NCI-H1105 treated with DMSO at 0.1 percent for 48 hours (cell line): ENCODE results near the gene GPR87.

Experiments used
- DNase-seq: peaks from one replicate; lab custom pipeline; 2025; lab: John Stamatoyannopoulos, UW

Gene GPR87

GRCh38 chr3:151315846-151316245 is 774 bp downstream of the GPR87 start:
- DNase-seq: no peak

- no peak for DNase-seq
Observed at GRCh38 chr3:151315136-151315535, 1.5 kb downstream of the GPR87 start.

- no peak for DNase-seq
Observed at GRCh38 chr3:151314593-151314992, 2.0 kb downstream of the GPR87 start.

GRCh38 chr3:151314137-151314536 is 2.5 kb downstream of the GPR87 start:
- DNase-seq: no peak

- DNase-seq: no peak
Observed at GRCh38 chr3:151312972-151313371, 3.6 kb downstream of the GPR87 start.

GRCh38 chr3:151309566-151309965 is 7.1 kb downstream of the GPR87 start:
- no peak for DNase-seq

- no peak for DNase-seq
Observed at GRCh38 chr3:151307583-151308488, 8.8 kb downstream of the GPR87 start.

GRCh38 chr3:151307131-151307530 is 9.5 kb downstream of the GPR87 start:
- no peak for DNase-seq

GRCh38 chr3:151306168-151306810 is 10.3 kb downstream of the GPR87 start:
- DNase-seq: no peak

GRCh38 chr3:151305775-151306151 is 10.9 kb downstream of the GPR87 start:
- DNase-seq: no peak

GRCh38 chr3:151305060-151305774 is 11.4 kb downstream of the GPR87 start:
- no peak for DNase-seq

GRCh38 chr3:151303751-151304150 is 12.9 kb downstream of the GPR87 start:
- DNase-seq: no peak

GRCh38 chr3:151301787-151302186 is 14.8 kb downstream of the GPR87 start:
- DNase-seq: no peak

GRCh38 chr3:151300539-151300938 is 16.1 kb downstream of the GPR87 start:
- no peak for DNase-seq

GRCh38 chr3:151299006-151299405 is 17.6 kb downstream of the GPR87 start:
- DNase-seq: peak; percentile 26

- DNase-seq: no peak
Observed at GRCh38 chr3:151297429-151297828, 19.2 kb downstream of the GPR87 start.

- DNase-seq: no peak
Observed at GRCh38 chr3:151296226-151296625, 20.4 kb downstream of the GPR87 start.

GRCh38 chr3:151293127-151293526 is 23.5 kb downstream of the GPR87 start:
- DNase-seq: no peak

- no peak for DNase-seq
Observed at GRCh38 chr3:151290673-151291072, 25.9 kb downstream of the GPR87 start.

GRCh38 chr3:151289445-151289844 is 27.2 kb downstream of the GPR87 start:
- DNase-seq: no peak

GRCh38 chr3:151285940-151286339 is 30.7 kb downstream of the GPR87 start:
- DNase-seq: no peak

GRCh38 chr3:151283907-151284461 is 32.6 kb downstream of the GPR87 start:
- DNase-seq: no peak
